Hematopoietic multipotent progenitor cell treated with erythropoietin and hydrocortisone succinate and interleukin-3 and kit ligand, for 6 days (in vitro differentiated cells): Measurements from ENCODE around the gene RNF151.
"Not testable (repeated sequence)": the region's sequence is repeated elsewhere in the genome, so short reads cannot be mapped to it uniquely, and the experiment has no call there.

Source experiments
- DNase-seq: peaks from one replicate; pipeline ENCODE4 v3.0.0-alpha.2; 2015

RNF151 gene

GRCh38 chr16:1960665-1961630 is 5.7 kb upstream of the RNF151 start:
- DNase-seq = peak; percentile 79

DNA sequence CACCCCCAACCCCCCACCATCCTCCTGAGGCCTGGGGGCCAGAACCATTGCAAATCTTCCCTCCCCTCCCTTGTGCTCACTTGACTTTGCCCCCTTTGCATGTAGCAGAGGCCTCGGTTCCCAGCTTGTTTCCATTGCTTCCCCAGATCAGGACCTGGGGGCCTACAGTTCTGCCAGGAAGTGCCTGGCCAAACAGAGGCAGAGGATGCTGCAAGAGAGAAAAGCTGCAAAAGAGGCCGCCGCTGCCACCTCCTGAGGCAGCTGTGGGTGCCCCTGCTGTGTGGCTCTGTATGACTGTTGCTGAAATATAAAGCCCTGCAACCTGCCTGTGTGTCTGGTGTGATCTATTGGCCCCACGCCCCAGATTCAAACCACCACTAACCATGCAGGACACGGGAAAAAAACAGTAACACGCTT is 5.0 kb upstream of the RNF151 start:
- DNase-seq = peak; percentile 50

DNA sequence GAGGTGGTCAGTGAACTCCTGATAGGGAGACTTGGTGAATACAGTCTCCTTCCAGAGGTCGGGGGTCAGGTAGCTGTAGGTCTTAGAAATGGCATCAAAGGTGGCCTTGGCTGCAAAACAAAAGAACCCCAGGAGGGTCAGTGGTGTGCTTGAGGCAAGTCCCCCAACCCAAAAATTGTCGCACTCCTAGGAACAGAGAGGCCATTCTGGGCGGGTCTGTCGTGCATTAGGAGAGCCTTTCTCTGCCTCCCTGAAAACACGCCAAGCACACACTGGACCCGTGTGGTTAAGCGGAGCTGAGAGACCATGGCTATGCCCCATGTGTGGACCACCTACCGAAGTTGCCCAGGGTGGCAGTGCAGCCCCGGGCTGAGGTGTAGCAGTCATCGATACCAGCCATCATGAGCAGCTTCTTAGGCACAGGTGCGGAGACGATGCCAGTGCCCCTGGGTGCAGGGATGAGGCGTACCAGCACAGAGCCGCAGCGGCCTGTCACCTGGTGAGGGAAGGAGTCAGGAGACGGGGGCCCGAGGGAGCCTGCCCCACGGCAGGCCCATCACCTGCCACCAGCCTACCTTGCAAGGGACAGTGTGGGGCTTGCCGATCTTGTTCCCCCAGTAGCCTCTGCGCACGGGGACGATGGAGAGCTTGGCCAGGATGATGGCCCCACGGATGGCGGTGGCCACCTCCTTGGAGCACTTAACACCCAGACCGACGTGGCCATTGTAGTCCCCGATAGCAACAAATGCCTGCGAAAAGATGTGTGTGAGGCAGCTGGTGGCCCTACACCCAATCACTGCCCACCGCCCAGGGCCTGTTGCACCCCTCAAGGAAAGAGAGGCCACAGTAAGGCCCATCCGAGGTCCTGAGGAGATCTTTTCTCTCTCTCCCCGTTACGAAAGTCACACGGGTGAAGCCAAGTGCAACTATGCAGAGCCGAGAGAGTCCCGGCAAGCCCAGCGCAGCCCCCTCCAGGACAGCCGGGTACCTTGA is 4.2 kb upstream of the RNF151 start:
- DNase-seq = not testable (repeated sequence)

DNA sequence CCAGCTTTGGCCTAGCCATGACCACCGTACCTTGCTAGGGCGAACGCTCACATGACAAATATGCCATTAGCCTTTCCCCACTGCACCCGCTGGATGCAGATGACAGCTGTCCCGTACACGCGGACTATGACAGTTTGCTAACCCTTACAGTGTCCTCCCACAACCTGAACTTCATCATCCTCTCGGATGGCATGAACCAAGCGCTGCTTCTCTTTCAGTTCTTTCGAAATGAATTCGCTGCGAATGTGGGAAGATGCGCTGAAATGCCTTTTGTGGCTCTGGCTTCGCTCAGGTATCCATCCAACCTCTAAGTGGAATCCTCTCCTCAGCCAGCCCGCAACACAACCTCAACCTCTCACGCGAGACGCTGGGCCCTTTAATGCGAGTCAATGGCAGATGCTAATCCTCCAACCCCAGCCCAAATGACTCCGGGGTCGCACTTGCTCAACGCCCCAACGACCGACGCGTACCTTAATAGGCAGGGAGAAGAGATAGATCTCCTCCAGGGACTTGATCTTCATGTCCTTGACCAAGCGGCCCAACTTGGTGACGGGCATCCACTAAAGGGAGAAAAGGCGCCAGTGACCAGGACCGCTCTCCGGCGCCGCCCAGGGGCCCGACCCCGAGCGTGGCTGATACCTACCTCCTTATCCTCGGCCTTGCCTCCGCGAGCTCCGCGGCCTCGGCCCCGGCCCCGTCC is 2.7 kb upstream of the RNF151 start:
- peak; percentile 59 for DNase-seq

GRCh38 chr16:1964506-1965395 is 1.9 kb upstream of the RNF151 start, which contains the start of gene RPS2:
RPS2 (minus strand) TSS chr16:1964826; CDS start chr16:1964625, 201 bp downstream.
- DNase-seq = peak; percentile 99

GRCh38 chr16:1965396-1966001 is 1.2 kb upstream of the RNF151 start:
- peak; percentile 30 for DNase-seq

- DNase-seq = no peak
Measured at GRCh38 chr16:1968146-1968953, 1.7 kb downstream of the RNF151 start.

GRCh38 chr16:1971796-1972489 is 5.3 kb downstream of the RNF151 start, which contains the start of gene TBL3:
TBL3 (plus strand) TSS chr16:1972053; CDS start chr16:1972165, 112 bp downstream.
- peak; percentile 96 for DNase-seq

DNA sequence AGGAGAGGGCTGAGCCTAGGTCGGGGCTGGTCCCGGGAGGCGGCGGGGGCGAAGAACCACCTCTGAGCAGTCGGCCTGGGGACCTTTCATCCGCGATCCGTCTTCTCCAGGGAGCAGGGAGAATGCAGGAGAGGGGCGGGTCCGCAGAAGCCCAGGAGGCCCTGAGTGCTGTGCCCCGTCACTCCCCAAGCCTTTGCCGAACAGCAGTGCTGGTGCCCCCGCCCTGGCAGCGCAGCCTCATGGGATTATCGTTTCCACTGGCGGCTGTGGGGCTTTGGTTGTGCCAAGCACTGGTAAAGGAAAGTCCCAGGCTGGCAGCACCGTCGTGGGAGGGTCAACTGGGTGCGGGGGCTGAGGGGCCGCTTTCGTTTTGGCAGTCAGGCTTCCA is 5.8 kb downstream of the RNF151 start:
- peak; percentile 76 for DNase-seq

GRCh38 chr16:1973461-1974156 is 7.0 kb downstream of the RNF151 start:
- no peak for DNase-seq

- DNase-seq = no peak
Measured at GRCh38 chr16:1974157-1975070, 7.8 kb downstream of the RNF151 start.

DNA sequence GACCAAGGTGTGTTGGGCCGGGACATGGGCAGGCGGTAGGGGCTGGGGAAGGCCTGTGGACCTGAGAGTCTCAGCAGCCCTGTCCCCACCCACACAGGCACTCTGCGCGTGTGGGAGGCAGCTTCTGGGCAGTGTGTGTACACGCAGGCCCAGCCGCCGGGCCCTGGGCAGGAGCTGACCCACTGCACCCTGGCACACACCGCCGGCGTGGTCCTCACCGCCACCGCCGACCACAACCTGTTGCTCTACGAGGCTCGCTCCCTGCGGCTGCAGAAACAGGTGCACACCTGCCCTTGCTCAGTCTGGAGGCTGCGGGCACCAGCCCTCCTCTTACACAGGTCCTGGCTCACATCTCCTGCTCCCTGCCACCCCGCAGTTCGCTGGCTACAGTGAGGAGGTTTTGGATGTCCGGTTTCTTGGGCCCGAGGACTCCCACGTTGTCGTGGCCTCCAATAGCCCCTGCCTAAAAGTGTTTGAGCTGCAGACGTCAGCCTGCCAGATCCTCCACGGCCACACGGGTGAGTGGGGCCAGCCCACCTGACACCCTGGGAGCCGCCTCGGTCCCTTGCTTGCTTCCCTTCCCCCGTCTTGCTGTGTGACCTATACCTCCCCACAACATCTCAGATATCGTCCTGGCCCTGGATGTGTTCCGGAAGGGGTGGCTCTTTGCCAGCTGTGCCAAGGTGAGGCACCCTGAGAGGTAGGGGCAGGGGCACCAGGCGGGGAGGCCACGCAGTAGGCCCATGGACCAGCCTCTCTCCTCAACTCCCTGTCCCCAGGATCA is 9.0 kb downstream of the RNF151 start:
- DNase-seq = no peak

GRCh38 chr16:1976216-1976520 is 9.5 kb downstream of the RNF151 start:
- DNase-seq = no peak

DNA sequence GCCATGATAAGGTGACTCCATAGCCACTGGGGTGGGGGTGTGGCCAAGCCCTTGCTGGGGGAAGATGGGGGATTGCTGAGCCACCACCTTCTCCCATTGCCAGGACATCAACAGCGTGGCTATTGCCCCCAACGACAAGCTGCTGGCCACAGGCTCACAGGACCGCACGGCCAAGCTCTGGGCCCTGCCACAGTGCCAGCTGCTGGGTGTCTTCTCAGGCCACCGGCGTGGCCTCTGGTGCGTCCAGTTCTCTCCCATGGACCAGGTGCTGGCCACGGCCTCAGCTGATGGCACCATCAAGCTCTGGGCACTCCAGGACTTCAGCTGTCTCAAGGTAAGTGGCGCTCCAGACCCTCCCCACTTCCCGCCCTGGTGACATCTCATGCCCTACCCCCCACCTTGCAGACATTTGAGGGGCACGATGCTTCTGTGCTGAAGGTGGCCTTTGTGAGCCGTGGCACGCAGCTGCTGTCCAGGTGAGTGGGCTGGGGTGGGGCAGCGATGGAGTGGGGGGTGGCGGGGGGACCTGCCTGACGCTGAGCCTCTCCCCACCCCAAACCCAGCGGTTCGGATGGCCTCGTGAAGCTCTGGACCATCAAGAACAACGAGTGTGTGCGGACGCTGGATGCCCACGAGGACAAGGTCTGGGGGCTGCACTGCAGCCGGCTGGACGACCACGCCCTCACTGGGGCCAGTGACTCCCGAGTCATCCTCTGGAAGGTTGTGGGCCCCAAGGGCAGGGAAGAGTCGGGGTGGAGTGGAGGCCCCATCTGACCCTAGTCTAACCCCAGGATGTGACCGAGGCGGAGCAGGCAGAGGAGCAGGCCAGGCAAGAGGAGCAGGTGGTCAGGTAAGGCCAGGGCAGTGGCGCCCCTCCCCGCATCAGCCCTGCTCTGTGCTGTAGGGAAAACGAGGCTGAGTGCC is 10.6 kb downstream of the RNF151 start:
- DNase-seq = no peak

GRCh38 chr16:1977875-1978268 is 11.2 kb downstream of the RNF151 start:
- no peak for DNase-seq
